Subcutaneous abdominal adipose tissue (tissue), 5 donors: ENCODE data around the gene FAM83B.

ENCODE experiments used
- H3K27ac ChIP-seq: one replicate; pipeline ENCODE4 v1.7.0; 2013; ENCODE audit warnings: low read depth, mild to moderate bottlenecking, inconsistent platforms, low read length, moderate library complexity
- H3K27me3 ChIP-seq, 5 donors: one replicate each; pipeline ENCODE4 v1.7.0; 2013; ENCODE audit warnings: low read length in 5 of 5, inconsistent platforms in 1 of 5; ENCODE audit not compliant: control insufficient read depth in 5 of 5, insufficient read depth in 4 of 5
- H3K36me3 ChIP-seq, 5 donors: one replicate each; pipeline ENCODE4 v1.7.0; 2013; ENCODE audit warnings: low read length in 5 of 5; ENCODE audit not compliant: control insufficient read depth in 5 of 5, insufficient read depth in 5 of 5
- H3K4me1 ChIP-seq, 5 donors: one replicate each; pipeline ENCODE4 v1.7.0; 2013; ENCODE audit warnings: low read length in 5 of 5, mild to moderate bottlenecking in 3 of 5, moderate library complexity in 1 of 5; ENCODE audit not compliant: control insufficient read depth in 5 of 5, insufficient read depth in 5 of 5
- H3K4me3 ChIP-seq, 5 donors: one replicate each; pipeline ENCODE4 v1.7.0; 2013; ENCODE audit warnings: low read length in 5 of 5, low read depth in 1 of 5
- H3K9ac ChIP-seq, 5 donors: one replicate each; pipeline ENCODE4 v1.7.0; 2013; ENCODE audit warnings: low read length in 5 of 5, mild to moderate bottlenecking in 4 of 5, moderate library complexity in 3 of 5
- H3K9me3 ChIP-seq, 5 donors: one replicate each; pipeline ENCODE4 v1.7.0; 2013; ENCODE audit warnings: low read length in 5 of 5; ENCODE audit not compliant: control insufficient read depth in 5 of 5
- donor health status: healthy.
- donor health status: healthy.
- donor health status: healthy.
- donor health status: healthy.
- donor health status: healthy.

FAM83B gene

DNA sequence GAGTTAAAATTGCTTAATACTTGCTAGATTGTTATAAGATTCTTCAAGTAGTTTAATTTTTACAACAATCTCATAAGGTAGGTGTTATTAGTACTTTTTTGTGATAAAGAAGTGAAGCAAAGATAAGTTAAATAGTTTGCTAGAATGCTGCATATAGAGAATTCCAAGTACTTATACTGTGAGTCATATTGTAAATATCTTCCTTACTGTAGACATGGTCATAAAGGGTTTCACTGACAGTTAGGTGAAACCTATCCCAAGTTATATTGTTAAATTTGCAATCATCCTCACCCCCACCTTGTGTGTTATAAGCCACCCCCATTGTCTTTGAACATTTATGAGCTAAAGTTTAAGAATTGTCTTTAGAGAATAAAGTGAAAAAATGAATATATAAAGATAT lies 142.0 kb downstream of the FAM83B start:
- H3K9ac ChIP-seq = no peak overlapping the region
- H3K36me3 ChIP-seq = no peaks in the 10 kb centered on the region
- no peak overlapping the region for H3K27ac ChIP-seq
- H3K4me1 ChIP-seq = no peaks in the 10 kb centered on the region
- H3K9me3 ChIP-seq = peaks cover 0 to 21% (median 14%) of the 10 kb centered on the region in 5 donors
- H3K4me3 ChIP-seq = no peak overlapping the region
- no peaks in the 10 kb centered on the region for H3K27me3 ChIP-seq

DNA sequence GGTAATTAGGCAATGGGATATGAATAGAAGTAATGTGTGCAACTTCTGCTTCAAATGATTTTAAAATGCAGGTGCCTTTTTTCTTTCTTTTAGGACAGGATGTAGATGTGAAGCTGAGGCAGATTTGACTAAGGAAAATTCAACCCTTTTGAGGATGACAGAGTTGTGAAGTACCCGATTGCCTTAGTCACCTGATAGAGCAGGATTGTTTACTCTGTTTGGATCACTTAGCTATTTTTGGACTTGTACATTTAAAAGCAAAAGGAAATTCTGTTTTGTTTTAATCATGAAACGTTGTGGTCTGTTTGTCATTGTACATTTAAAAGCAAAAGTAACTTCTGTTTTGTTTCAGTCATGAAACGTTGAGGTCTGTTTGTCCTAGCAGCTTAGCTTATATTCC lies 143.4 kb downstream of the FAM83B start:
- Histone ChIP-seq H3K9me3 (peaks cover 0 to 16% (median 11%) of the 10 kb centered on the region in 5 donors), H3K36me3 (no peaks in the 10 kb centered on the region), H3K27me3 (no peaks in the 10 kb centered on the region), H3K4me1 (no peaks in the 10 kb centered on the region), H3K4me3 (no peak overlapping the region), H3K9ac (no peak overlapping the region), H3K27ac (no peak overlapping the region)
